Activated CD4-positive, CD25-positive, alpha-beta regulatory T cell treated with anti-CD3 and anti-CD28 coated beads, Interleukin-2, amount 50 U/mL, for 16 hours (primary cell): Measurements from ENCODE around the gene ARID1B.

Source experiments
- DNase-seq: peaks from one replicate; pipeline ENCODE4 v3.0.0-alpha.2; 2020; ENCODE audit warnings: low read depth, low spot score

ARID1B gene

DNA sequence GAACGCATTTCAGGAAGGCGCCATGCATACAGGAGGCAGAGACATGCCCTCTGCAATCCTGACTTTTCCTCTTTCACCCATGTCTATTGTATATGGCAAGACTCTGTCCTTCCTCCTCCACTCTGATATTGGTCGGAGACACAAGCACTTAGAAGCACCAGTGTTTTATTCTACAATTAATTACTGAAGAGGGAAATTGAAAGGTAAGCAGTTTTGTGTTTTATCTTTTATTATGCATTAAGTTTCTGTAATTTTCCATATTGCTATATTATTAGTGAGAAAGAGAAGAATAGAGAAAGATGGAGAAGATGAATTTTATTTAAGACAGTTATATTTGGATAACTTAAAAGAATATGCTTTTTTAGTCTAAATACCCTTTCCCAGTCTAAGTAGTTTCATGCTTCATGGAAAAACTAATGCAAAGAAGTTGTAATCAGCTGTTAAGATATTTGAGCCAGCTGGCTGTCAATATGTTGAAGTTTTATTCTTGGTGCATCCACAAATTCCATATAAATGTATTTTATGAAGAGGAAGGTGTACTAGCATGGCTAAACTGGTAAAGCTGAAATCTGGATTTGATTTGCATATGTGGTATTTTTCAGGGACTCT, 13.6 kb downstream of the ARID1B start:
- no peak for DNase-seq

- DNase-seq = no peak
Measured at GRCh38 chr6:156791320-156791850, 14.2 kb downstream of the ARID1B start.

DNA sequence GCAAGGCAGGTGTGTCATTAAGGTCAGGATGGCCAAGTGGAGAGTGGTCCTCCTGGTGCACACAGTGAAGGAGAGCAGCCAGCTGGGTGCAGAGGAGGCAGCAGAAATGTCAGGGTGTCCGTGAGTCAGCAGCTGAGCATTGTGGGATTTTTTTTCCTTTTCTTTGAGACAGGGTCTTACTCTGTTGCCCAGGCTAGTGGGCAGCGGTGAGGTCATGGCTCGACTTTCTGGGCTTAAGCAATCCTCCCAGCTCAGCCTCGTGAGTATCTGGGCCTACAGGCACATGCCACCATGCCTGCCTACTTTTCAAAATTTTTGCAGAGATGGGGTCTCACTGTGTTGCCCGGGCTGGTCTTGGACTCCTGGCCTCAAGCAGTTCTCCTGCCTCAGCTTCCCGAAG, 16.0 kb downstream of the ARID1B start:
- no peak for DNase-seq

DNA sequence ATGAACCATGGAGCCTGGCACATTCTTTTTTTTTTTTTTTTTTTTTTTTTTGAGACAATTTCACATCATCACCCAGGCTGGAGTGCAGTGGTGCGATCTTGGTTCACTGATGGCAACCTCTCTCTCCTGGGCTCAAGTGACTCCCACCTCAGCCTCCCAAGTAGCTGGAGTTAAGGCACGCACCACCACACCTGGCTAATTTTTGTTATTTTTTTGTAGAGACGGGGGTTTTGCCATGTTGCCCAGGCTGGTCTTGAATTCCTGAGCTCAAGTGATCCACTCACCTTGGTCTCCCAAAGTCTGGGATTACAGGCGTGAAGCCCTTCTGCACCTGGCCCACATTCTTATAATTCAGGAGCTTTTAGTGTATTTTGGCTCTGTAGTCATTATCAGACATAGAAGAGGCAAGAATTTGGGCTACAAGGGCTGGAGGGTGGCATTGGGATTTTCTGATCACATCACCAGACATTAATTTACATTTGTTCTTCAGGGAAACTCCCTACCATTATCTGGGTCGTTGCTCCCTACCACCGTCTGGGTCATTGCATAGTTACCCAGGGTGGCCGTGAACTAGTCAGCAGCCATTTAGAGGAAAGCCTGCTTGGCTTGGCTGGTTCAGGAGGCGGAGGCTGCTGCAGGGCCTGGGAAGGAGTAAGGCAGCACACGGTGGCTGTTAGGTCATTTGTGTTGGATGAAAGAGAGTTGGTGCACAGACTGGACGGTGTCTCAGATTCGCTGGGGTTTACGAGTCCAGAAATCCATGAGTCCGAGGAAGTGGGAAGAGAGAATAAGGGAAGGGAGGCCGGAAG, 17.6 kb downstream of the ARID1B start:
- no peak for DNase-seq

DNA sequence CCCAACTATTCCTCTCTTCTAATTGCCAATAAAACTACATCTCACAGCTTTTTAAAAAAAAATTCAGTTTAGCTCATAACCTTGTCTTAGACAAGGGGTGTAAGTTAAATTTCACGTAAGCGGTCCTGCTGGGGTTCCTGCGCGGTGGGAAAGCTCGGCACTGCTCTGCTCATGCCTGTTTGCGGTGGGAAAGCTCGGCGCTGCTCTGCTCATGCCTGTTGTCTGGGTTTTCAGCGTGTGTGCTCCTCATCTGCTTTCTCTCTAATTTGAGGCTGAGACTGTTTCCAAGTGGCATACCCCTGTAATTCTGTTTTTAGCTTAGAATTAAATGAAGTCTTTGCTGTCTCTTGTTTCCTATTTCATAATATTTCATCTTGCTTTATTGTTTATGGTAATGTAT, 18.6 kb downstream of the ARID1B start:
- DNase-seq = no peak

DNA sequence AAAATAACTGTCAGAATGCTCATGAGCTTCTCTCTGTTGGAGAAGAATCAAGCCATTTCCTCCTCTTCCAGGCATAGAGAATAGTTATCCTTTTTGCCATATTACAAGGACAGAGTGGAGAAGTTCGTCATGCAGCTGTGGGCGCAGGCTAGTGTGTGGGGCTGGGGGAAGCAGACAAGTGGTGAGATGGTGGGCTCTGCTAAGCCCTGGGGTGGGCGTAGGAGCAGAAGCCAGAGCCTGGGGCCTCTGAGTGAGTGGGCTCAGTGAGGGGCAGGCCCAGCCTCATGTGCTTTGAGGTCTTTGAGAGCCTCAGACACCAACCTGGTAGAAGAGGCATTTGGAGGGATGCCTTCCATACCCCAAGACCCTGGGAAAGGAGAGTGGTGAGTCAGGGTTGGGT, 19.4 kb downstream of the ARID1B start:
- DNase-seq = no peak

GRCh38 chr6:156797901-156798735, 20.9 kb downstream of the ARID1B start:
- no peak for DNase-seq

GRCh38 chr6:156801712-156802111, 24.5 kb downstream of the ARID1B start:
- no peak for DNase-seq

DNA sequence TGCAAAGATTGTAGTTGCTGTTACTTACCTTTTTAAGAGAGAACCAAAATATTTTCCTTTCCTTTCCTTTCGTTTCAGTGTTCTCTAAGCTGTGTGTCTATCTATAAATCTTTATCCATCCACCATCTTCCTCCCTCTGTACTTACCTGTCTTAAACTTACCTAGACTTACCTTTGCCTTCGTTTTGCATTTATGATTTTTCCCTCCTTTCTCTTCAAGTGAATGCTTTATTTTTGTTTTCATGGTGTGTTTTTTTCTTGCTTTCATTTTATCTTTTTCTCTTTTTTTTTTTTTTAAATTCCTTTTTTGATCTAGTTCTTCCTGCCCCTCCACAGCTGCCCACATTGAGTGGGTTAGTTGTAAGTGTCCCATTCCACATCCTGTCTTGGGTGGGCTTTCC, 26.2 kb downstream of the ARID1B start:
- DNase-seq = no peak

- DNase-seq = no peak
Measured at GRCh38 chr6:156804402-156804801, 27.2 kb downstream of the ARID1B start.

- DNase-seq = no peak
Measured at GRCh38 chr6:156806155-156806554, 29.0 kb downstream of the ARID1B start.

GRCh38 chr6:156807028-156807427, 29.9 kb downstream of the ARID1B start:
- DNase-seq = no peak

GRCh38 chr6:156807795-156808194, 30.6 kb downstream of the ARID1B start:
- no peak for DNase-seq

DNA sequence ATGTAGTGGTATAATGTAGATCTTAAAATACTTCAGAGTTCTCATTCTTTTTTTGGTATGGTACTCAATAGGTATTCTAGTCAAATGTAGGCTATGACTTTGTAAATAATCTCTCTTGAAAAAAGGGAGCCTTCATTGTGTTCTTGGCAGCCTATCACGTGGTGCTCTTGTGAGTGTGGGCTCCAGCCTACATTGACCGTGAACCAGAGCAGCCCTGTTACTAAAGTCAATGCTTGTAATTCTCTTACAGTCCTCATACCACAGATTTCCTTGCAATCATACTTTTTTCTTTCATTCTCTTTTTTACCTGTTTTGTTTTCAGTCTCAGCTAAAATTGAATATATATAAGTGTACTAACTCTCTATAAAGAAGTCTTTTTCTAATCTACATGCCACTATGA, 31.1 kb downstream of the ARID1B start:
- no peak for DNase-seq

DNA sequence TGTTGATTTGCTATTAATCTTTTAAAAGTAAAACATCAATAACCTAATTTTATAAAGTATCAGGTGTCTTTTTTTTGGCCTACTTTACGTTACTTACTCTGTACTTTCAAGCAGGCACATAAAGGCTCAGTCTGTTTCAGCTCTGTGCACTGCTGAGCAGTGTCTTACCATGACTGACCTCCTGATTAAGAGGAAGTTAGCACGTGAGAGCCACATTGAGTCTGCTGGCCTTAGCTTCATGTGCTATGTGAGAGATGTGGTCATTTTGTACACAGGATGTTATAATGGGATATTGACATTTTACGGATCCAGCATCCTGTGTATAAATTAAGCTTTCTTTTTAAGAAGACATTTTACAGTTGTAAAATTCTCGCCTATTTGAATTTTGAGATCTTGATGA, 31.9 kb downstream of the ARID1B start:
- DNase-seq = no peak

DNA sequence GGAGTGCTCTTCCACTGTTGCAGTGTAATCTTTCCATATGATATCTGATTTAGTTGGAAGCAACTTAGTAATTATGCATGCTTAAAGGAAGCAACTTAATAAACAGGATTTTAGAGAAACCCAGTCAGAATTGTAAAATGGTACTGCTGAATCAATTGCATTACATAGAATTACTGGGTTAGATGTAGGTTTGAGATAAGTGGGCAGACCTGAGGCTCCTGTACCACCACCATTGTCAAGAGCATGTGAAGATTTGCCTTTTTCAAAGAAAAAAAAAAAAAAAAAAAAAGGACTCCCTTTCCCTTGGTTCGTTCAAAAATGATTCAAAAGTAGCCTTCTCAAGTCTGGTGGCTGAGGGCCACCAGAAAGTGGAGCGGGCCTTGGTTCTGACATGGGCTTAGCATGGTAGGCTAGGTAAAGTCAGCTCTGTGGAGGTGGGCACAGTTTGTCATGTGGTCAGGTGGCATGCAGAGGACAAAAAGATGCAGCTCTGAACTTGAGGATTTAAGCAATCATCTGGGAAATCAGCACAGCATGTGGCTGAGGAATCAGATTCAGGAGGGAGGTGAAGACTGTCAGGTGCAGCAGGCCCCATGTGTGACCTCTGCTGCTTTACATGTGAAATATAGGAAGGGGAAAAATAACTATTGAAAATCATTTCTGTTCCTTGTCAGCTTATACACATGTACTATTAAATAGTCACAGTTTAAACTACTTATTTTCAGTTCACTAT, 32.4 kb downstream of the ARID1B start:
- no peak for DNase-seq

GRCh38 chr6:156814036-156814581, 36.9 kb downstream of the ARID1B start:
- DNase-seq = no peak

GRCh38 chr6:156816505-156816904, 39.3 kb downstream of the ARID1B start:
- DNase-seq = no peak

- no peak for DNase-seq
Measured at GRCh38 chr6:156820089-156820798, 43.1 kb downstream of the ARID1B start.

DNA sequence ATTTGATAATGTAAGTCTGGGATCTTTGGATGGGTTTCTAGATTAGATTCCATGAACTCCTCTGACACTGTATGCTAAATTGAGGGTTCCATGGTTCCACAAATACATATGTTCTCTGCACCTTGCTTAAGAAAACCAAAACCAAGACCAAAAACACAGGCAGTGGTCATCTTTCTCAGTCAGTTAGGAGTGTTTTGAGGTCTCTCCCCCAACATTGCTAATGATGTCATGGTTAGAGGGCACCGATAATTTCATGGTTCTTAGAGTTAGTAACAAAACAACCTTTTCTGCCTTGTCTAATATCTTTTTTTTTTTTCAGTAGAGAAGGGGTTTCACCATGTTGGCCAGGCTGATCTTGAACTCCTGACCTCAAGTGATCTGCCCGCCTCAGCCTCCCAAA, 44.5 kb downstream of the ARID1B start:
- DNase-seq = no peak

- DNase-seq = no peak
Measured at GRCh38 chr6:156822747-156823206, 45.6 kb downstream of the ARID1B start.
